ENCODE data around the gene AP1G1.
A peak's percentile ranks its signal among the peaks of the same experiment; 100 is the strongest.
"Not testable (repeated sequence)": the region's sequence is repeated elsewhere in the genome, so short reads cannot be mapped to it uniquely, and the experiment has no call there.

Gene AP1G1

DNA sequence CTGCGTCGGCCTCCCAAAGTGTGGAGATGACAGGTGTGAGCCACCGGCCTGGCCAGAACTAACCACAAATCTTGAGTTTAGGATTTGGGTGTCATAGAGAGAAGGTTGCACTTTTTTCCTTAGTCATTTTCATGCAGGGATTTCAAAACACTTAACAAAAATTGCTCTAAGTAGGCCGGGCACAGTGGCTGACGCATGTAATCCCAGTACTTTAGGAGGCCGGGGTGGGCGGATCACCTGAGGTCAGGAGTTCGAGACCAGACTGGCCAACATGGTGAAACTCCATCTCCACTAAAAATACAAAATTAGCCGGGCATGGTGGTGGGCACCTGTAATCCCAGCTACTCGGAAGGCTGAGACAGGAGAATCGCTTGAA is 1.5 kb upstream of the AP1G1 start:
- not testable (repeated sequence) for DNase-seq

DNA sequence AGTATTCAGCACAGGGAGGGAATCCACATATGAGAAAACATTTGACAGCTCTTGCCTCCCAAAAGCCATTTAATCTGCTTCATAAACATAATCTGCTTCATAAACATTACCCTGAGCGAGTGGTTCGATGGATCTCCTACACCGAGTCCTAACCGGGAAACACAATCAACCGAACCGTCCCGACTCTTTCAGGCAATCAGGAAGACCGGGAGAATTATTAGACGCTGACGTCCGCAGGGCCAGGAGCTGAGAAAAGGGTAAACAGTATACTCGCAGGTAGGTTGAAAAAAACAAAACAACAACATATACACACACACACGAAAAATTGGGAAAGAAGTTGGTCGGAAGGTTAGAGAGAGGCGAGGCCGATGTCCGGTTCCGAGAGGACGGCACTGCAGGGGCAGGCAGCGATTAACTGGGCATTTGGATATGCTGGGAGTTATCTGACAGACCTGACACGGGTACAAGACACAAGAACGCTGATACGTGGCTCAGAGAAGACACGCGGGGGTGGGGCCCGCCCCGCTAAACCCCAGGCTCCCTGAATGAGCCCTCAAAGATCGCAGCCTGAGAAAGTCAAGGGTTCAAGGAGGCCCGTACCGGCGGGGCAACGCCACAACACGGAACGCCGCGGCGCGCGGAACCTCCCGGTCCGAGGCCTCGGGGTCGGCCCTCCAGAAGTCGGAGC is 585 bp downstream of the AP1G1 start:
- DNase-seq: peak in 7 of 58 donors; percentile 22 to 65 (median 46)

- DNase-seq: no peak
Measured at GRCh38 chr16:71803305-71803690, 5.3 kb downstream of the AP1G1 start.

GRCh38 chr16:71796501-71797097 is 12.0 kb downstream of the AP1G1 start:
- no peak for DNase-seq

DNA sequence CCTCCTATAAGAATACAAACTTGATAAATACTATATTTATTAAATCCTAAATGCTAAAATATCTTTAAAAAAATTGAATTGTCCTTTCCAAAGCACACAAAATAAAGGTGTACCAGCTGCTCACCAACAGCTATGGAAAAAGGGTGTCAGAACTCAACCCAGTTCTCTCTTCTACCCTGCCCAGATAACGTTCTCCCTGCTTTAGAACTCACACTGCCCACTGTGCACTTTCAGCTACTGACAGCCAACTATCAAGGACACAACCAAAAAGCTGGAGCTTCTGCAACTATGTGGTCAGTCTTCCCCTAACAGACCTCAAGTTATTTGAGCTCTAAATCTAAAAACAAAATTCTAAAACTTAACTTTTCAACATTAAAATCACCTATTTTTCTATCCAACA is 13.7 kb downstream of the AP1G1 start:
- DNase-seq: no peak

- DNase-seq: no peak
Measured at GRCh38 chr16:71794018-71794417, 14.6 kb downstream of the AP1G1 start.

- DNase-seq: no peak
Measured at GRCh38 chr16:71792176-71792575, 16.5 kb downstream of the AP1G1 start.

DNA sequence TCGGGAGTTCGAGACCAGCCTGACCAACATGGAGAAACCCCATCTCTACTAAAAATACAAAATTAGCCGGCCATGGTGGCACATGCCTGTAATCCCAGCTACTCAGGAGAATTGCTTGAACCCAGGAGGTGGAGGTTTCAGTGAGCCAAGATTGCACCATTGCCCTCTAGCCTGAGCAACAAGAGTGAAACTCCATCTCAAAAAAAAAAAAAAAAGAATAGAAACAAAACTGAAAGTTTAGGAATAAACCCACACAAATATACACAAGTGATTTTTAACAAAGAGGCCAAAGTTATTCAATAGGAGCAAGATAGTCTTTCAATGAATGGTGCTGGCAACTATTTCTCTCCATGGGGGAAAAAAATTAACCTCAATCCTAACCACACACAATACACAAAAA is 18.3 kb downstream of the AP1G1 start:
- not testable (repeated sequence) for DNase-seq

GRCh38 chr16:71789136-71789535 is 19.5 kb downstream of the AP1G1 start:
- no peak for DNase-seq

GRCh38 chr16:71788578-71788977 is 20.1 kb downstream of the AP1G1 start:
- no peak for DNase-seq

- DNase-seq: not testable (repeated sequence)
Measured at GRCh38 chr16:71785143-71785542, 23.5 kb downstream of the AP1G1 start.

DNA sequence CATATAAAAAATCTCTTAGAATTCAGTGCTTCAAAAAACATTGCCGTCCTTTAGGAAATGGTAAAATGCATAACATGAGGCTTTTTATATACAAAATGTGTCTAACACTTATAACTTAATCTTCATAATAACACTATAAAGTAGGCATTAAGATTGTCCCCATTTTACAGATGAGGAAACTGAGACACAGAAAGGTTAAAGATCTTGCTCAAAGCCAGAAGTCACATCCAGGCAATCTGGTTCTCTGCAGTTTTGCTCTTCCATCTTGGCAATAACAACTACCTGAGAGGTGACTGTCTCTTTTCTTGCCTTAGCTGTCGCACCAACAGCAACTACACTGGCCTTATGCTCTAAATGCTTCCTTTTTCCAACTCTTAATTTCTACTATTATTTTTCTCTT is 24.5 kb downstream of the AP1G1 start:
- DNase-seq: no peak

DNA sequence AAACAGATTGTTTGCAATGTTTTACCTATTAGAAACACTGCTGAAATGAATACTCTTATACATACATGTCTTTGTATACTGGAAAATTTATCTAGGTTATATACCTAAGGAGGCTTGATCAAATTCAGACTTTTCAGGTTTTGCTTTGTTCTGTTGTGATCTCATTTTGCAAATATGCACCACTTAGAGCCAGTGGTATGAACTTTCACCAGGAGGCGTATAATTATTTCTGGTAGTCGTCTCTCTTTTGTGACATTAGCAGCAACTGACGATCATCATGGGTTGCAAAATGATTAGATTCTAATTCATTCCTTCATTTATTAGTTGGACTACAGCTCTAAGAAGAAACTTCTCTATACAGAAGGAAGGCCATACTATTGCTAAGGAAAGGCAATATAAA is 26.9 kb downstream of the AP1G1 start:
- no peak for DNase-seq

DNA sequence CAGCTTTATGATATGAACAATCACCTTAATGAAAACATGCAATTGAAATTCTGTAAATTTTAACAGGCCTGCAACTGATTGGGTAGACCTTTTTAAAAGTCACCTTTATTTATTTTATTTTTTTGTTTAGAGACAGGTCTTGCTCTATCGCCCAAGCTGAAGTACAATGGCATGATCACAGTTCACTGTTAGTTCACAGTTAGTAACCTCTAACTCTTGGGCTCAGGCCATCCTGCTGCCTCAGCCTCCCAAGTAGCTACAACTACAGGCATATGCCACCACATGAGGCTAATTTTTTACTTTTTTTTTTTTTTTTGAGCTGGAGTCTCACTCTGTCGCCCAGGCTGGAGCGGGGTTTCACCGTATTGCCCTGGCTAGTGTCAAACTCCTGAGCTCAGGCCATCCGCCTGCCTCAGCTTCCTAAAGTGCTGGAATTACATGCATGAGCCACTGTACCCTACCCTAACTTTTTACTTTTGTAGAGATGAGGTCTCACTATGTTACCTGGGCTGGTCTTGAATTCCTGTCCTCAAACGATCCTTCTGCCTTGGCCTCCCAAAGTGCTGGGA is 28.0 kb downstream of the AP1G1 start:
- no peak for DNase-seq

DNA sequence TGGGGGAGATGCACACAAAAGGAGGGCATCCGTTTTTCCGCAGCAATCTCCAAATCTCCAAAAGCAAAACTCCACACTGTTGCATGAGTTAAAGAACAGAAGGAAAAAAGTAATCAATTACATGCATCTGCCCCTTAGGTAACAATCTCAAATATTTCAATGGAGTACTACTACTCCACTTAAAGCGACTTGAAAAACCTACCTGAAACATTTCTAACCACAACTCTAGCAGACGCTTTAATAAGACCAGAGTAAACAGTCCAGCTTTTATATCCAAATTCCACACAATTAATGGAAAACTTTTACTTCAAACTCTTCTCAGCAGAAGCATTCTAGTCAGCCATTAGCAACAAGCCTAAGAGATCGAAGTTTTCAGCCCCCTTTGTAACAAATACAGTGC is 29.9 kb downstream of the AP1G1 start:
- DNase-seq: no peak

DNA sequence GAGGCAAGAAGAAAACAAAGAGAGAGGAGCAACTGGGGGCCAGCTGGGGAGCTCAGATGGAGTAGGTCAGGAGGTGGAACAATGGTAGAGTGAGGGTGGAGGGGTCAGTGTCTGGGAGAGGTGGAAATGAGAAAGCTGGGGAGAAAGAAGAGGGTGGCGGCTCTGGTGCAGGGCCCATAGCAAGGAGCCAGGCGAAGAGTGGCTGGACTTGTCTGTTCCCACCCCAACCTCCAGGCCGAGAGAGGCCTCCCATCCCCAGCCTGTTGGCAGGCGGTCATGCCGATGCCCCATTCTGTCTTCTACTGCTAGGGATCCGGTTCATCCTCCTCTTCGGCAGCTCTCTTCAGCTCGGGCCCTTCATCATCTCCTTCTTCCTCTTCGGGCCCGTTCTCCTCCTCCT is 31.3 kb downstream of the AP1G1 start:
- DNase-seq: no peak

DNA sequence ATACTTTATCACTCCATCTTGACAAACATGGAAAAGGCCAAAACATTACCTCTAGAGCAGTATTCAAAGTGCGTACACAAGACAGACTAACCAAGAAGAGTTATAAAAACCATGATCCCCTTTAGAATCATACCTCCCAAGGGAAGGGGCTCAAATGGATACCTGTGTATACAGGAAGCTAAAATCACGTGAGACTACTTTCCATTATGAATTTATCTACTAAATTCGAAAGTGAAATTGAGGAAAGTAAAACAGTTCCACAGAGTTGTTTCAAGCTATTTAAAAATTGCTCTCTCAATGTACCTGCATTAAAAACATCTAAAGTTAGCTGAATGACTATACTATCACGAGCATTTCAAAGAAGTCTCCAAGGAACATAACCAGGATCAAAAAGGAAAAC is 32.7 kb downstream of the AP1G1 start:
- DNase-seq: no peak

GRCh38 chr16:71771571-71771970 is 37.1 kb downstream of the AP1G1 start:
- DNase-seq: no peak

GRCh38 chr16:71769222-71769621 is 39.4 kb downstream of the AP1G1 start:
- peak in 1 of 58 donors; percentile 26 for DNase-seq

DNA sequence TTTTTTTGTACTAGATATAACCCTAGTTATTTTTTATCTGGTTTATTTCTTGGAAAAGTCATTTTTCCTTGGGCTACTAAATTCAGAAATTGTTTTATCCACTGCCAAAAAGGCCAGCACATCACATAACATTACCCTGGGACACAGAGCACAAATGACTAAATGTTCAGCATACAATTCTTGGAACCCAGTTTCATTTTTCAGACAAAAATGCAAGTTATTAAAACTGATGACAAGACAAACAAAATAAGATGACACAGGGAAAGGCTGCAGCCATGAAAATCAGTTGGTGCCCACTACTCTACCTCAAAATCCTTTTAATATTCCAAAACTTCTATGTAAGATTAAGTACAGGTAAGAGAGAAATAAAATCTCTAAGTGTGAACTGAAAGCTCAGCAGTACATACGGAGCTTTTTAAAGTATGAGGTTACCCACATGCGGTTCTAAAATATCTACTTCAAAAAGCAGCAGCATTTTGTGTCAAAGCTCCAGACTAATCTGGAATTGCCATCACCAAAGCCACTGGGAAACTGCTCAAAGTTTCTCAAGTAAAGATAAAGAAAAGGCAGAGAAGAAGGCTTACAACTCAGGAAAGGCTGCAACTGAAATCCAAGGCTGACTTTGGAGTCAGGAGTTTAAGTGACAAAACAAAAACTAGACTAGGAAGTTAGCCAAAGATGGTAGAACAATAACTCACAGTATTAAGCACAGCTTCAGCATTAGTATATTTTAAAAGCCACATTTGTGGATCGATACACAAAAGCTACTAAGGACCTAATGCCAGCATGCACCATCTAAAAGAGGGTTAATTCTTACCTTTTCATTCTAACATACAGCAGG is 41.4 kb downstream of the AP1G1 start:
- no peak for DNase-seq

DNA sequence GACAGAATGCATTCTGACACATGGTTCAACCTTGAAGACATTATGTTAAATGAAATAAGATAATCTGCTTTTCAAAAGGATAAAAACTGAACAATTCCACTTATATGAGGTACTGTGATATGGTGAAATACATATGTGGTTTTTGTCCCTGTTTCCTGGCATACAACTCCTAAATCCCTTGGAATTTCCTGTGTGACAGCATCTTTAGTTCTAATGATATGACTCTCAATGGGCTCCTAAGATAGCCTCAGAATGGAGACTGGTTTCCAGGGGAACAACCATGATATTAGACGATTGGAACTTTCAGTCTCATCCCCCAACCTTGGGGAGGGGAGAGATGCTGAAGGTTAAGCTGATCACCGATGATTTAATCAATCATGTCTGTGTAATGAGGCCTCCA is 46.4 kb downstream of the AP1G1 start:
- no peak for DNase-seq

- no peak for DNase-seq
Measured at GRCh38 chr16:71761097-71761496, 47.5 kb downstream of the AP1G1 start.
